PC-3 (cell line): ENCODE data around the gene PLEKHN1. TPM values are rescaled to one million over a fixed set of nuclear protein-coding genes. Genes with fewer than 3 reads are reported as not detected.

Source experiments
- ATAC-seq: fragments of 200-7000 bp; cut with Tn5 transposase; 2 replicates; pipeline ENCODE4 v1.9.1; 2020; ENCODE audit warnings: mild to moderate bottlenecking, moderate library complexity
- BruUV-seq: library from RNA; stranded (reverse); fragments of 400-500 nt; replicated peaks from 2 replicates; lab custom pipeline; 2021; lab: Mats Ljungman, UMichigan
- CTCF ChIA-PET: fragments of 300-600 bp; sonication (Branson Sonifier 250); formaldehyde crosslinking; loops from one replicate; lab custom pipeline; 2022; ENCODE audit warnings: antibody characterized with exemption; lab: Charles Lee
- POLR2A ChIA-PET: fragments of 300-600 bp; sonication (Branson Sonifier 250); formaldehyde crosslinking; loops from one replicate; lab custom pipeline; 2022; ENCODE audit warnings: antibody characterized with exemption; ENCODE audit not compliant: unreplicated experiment; lab: Charles Lee
- DNase-seq: peaks from one replicate; pipeline ENCODE4 v3.0.0-alpha.2; 2015
- H2AFZ ChIP-seq: fragments of 300-600 bp; sonication (generic); 2 replicates; pipeline ENCODE4 v1.6.0; 2016; ENCODE audit warnings: antibody characterized with exemption, low read length
- H3F3A ChIP-seq: fragments of 300-600 bp; sonication (generic); one replicate; pipeline ENCODE4 v1.6.0; 2017; ENCODE audit warnings: antibody characterized with exemption, low read length, control low read depth, mild to moderate bottlenecking; ENCODE audit not compliant: unreplicated experiment
- H3K27ac ChIP-seq: fragments of 300-600 bp; sonication (generic); 2 replicates; pipeline ENCODE4 v1.5.1; 2016; ENCODE audit warnings: mild to moderate bottlenecking, low read length
- H3K27me3 ChIP-seq: fragments of 300-600 bp; sonication (generic); 2 replicates; pipeline ENCODE4 v1.6.1; 2016; ENCODE audit warnings: low read length, mixed read lengths
- H3K36me3 ChIP-seq: fragments of 300-600 bp; sonication (generic); 2 replicates; pipeline ENCODE4 v1.6.1; 2016; ENCODE audit warnings: low read depth, mixed run types, low read length, mixed read lengths
- H3K4me1 ChIP-seq: fragments of 300-600 bp; sonication (generic); 2 replicates; pipeline ENCODE4 v1.5.1; 2016; ENCODE audit warnings: low read length; ENCODE audit not compliant: insufficient read depth
- H3K4me2 ChIP-seq: fragments of 300-600 bp; sonication (generic); 2 replicates; pipeline ENCODE4 v1.6.0; 2016; ENCODE audit warnings: low read length
- H3K4me3 ChIP-seq: fragments of 300-600 bp; sonication (generic); 2 replicates; pipeline ENCODE4 v1.5.1; 2016; ENCODE audit warnings: mild to moderate bottlenecking, low read length, mixed read lengths
- H3K79me2 ChIP-seq: fragments of 300-600 bp; sonication (generic); 2 replicates; pipeline ENCODE4 v1.6.1; 2017; ENCODE audit warnings: low read length, mixed read lengths
- H3K9ac ChIP-seq: fragments of 300-600 bp; sonication (generic); 2 replicates; pipeline ENCODE4 v1.6.0; 2016; ENCODE audit warnings: mild to moderate bottlenecking, low read length
- H3K9me2 ChIP-seq: fragments of 300-600 bp; sonication (generic); replicated peaks from 2 replicates; pipeline ENCODE4 v1.6.1; 2016; ENCODE audit warnings: mixed run types, low read length, mixed read lengths
- H3K9me3 ChIP-seq: fragments of 300-600 bp; sonication (generic); 2 replicates; pipeline ENCODE4 v1.6.1; 2016; ENCODE audit warnings: low read length, mixed read lengths
- H4K20me1 ChIP-seq: fragments of 300-600 bp; sonication (generic); 2 replicates; pipeline ENCODE4 v1.6.1; 2016; ENCODE audit warnings: low read length, mixed read lengths
- EZH2 ChIP-seq: fragments of 300-600 bp; sonication (generic); IDR thresholded peaks from one replicate; pipeline ENCODE4 v1.6.1; 2017; ENCODE audit warnings: antibody characterized with exemption, mild to moderate bottlenecking, low read length; ENCODE audit not compliant: unreplicated experiment
- EZH2phosphoT487 ChIP-seq: fragments of 300-600 bp; sonication (generic); IDR thresholded peaks from 2 replicates; pipeline ENCODE4 v1.6.1; 2018; ENCODE audit warnings: mild to moderate bottlenecking, antibody characterized with exemption, low read length, borderline replicate concordance
- intact Hi-C: fragments of 100-400 bp; cut with micrococcal nuclease; formaldehyde crosslinking; loops from 2 replicates; pipeline ENCODE4 v1.9.0; 2023
- total RNA-seq: library from RNA; depleted of rRNA; stranded (reverse); fragments of >200 nt; gene quantifications from 2 replicates; pipeline ENCODE4 v1.2.3, GENCODE V29; 2014
- TF ChIP-seq, protein P1 (sequence below): fragments of 300-600 bp; sonication (generic); conservative IDR thresholded peaks from 2 replicates; pipeline ENCODE4 v1.5.1; 2017; ENCODE audit warnings: antibody characterized with exemption, low read depth, mild to moderate bottlenecking, low read length

Gene PLEKHN1
- total RNA-seq, 1 experiment from 2014 or later: 14.0 TPM

DNA sequence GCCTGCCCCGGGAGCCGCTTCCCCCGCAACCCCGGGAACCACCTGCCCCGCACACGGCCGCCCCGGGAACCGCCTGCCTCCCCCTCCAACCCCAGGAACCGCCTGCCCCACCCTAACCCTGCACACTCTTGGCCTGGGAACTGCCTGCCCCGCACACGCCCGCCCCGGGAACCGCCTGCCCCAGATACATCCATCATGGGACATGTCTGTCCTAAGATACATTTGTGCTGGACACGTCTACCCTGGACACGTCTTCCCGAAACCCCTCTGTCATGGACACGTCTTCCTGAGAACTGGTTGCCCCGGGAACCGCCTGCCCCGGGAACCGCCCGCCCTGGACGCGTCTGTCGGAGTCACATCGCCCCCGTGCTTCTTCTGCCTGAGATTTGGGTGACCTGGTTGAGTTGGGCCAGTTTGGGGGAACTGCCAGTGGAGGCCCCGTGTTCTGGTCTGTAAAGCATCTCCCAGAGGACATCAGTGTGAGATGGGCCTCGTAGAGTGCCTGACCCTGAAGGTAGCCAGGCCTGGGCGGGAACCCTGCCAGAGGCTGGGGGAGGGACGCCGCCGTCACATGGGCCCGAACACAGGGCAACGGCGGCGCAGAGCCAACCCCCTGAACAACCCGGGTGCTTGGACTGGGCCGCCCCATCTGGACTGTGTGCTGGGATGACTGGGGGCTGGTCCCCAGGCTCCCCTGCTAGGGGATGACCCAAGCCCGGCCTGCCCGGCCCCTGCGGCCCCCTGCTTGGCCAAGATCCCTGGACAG, 12.0 kb downstream of the PLEKHN1 start:
- no peaks in the 10 kb centered on the region for H3K9me2 ChIP-seq
- H3K4me2 ChIP-seq: no peak overlapping the region
- no peaks in the 10 kb centered on the region for H3K79me2 ChIP-seq
- DNase-seq (no peak), ATAC-seq (no peak)
- no peak overlapping the region for H2AFZ ChIP-seq
- H3K9me3 ChIP-seq: no peaks in the 10 kb centered on the region
- TF ChIP-seq EZH2phosphoT487 (no peak), EZH2 (no peak)
- TF ChIP-seq, protein P1, sequence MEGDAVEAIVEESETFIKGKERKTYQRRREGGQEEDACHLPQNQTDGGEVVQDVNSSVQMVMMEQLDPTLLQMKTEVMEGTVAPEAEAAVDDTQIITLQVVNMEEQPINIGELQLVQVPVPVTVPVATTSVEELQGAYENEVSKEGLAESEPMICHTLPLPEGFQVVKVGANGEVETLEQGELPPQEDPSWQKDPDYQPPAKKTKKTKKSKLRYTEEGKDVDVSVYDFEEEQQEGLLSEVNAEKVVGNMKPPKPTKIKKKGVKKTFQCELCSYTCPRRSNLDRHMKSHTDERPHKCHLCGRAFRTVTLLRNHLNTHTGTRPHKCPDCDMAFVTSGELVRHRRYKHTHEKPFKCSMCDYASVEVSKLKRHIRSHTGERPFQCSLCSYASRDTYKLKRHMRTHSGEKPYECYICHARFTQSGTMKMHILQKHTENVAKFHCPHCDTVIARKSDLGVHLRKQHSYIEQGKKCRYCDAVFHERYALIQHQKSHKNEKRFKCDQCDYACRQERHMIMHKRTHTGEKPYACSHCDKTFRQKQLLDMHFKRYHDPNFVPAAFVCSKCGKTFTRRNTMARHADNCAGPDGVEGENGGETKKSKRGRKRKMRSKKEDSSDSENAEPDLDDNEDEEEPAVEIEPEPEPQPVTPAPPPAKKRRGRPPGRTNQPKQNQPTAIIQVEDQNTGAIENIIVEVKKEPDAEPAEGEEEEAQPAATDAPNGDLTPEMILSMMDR: no peak
- no peak overlapping the region for H3K4me3 ChIP-seq
- H3K36me3 ChIP-seq: no peaks in the 10 kb centered on the region
- H3K4me1 ChIP-seq: peaks cover 24% of the 10 kb centered on the region
- CTCF ChIA-PET: no interaction called here
- peaks cover 11% of the 10 kb centered on the region for H3K27me3 ChIP-seq
- no peak overlapping the region for H3K9ac ChIP-seq
- POLR2A ChIA-PET: no interaction called here
- intact Hi-C loops: no loop called here
- no peaks in the 10 kb centered on the region for H3F3A ChIP-seq
- no peak overlapping the region for H3K27ac ChIP-seq
- BruUV-seq: no TSS peak
- no peaks in the 10 kb centered on the region for H4K20me1 ChIP-seq

GRCh38 chr1:978835-979743, 12.8 kb downstream of the PLEKHN1 start:
- H3K4me1 ChIP-seq: peaks cover 32% of the 10 kb centered on the region
- no peak overlapping the region for H3K4me2 ChIP-seq
- TF ChIP-seq, protein P1: no peak
- H3K9ac ChIP-seq: no peak overlapping the region
- DNase-seq (no peak), ATAC-seq (no peak)
- no peaks in the 10 kb centered on the region for H3K9me2 ChIP-seq
- no peaks in the 10 kb centered on the region for H4K20me1 ChIP-seq
- intact Hi-C loops: no loop called here
- no peaks in the 10 kb centered on the region for H3K79me2 ChIP-seq
- peaks cover 11% of the 10 kb centered on the region for H3K27me3 ChIP-seq
- no peaks in the 10 kb centered on the region for H3K9me3 ChIP-seq
- no peak overlapping the region for H2AFZ ChIP-seq
- BruUV-seq: no TSS peak
- POLR2A ChIA-PET: no interaction called here
- CTCF ChIA-PET: no interaction called here
- no peaks in the 10 kb centered on the region for H3F3A ChIP-seq
- no peak overlapping the region for H3K27ac ChIP-seq
- H3K36me3 ChIP-seq: no peaks in the 10 kb centered on the region
- no peak overlapping the region for H3K4me3 ChIP-seq

DNA sequence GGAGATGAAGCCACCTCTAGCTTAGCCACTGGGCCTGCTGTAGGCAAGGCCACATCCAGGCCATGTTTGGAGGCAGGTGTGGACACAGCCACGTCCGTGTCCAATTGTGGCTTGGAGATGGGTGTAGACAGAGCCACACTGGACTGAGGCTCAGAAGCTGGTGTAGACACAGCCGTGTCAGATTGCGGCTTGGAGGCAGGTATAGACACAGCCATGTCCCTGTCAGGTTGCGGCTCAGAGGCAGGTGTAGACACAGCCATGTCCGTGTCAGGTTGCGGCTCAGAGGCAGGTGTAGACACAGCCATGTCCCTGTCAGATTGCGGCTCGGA, 13.4 kb downstream of the PLEKHN1 start:
- ChIA-PET POLR2A (no interaction called here), CTCF (no interaction called here)
- Histone ChIP-seq H3K4me3 (no peak overlapping the region), H3K9me3 (no peaks in the 10 kb centered on the region), H3K9ac (no peak overlapping the region), H3K4me1 (peaks cover 32% of the 10 kb centered on the region), H3F3A (no peaks in the 10 kb centered on the region), H3K79me2 (no peaks in the 10 kb centered on the region), H3K9me2 (no peaks in the 10 kb centered on the region), H3K27ac (no peak overlapping the region), H3K4me2 (no peak overlapping the region), H4K20me1 (no peaks in the 10 kb centered on the region), H3K36me3 (no peaks in the 10 kb centered on the region), H3K27me3 (peaks cover 11% of the 10 kb centered on the region), H2AFZ (no peak overlapping the region)
- ATAC-seq (no peak), DNase-seq (no peak)
- intact Hi-C loops: no loop called here
- no TSS peak for BruUV-seq
- TF ChIP-seq EZH2phosphoT487: no peak
- TF ChIP-seq, protein P1: no peak
- no peak for TF ChIP-seq EZH2
